ENCODE data around the gene ZNF385C.

DNA sequence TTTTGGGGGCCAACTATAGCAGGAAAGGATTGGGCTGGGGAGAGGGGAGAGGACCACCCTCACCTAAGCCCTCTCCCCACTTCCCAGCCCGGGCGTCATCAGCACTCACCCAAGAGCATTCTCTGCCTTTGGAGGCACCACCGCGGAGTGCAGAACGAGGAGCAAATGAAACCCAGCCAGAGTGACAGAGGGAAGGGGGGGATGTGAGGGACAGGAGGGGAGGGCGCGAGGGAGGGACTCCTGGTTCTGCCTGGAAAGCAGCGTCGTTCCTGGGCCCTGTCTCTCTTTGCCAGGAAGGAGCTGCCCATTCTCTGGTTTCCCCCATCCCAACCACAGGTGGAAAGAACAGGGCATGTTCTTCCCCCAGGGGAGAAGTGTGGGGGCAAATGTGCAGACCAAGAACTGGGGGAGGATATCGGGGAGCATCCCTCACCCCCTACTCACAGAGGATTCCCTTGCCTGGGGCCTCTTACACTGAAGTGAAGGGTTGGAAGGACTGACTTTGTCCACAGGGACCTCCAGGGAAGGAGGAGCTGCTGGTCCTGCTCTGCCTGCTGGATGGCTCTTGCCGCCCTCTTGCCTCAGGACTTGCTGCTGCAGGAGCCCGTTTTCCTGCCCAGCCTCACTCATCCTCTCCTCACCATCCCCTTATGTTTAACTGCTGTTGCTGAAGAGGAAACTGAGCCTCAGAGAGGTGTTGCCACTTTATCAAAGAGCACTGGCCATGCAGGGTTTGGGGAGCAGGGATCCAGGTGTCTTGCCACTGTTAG, 44.4 kb downstream of the ZNF385C start:
- TF ChIP-seq, protein P1, sequence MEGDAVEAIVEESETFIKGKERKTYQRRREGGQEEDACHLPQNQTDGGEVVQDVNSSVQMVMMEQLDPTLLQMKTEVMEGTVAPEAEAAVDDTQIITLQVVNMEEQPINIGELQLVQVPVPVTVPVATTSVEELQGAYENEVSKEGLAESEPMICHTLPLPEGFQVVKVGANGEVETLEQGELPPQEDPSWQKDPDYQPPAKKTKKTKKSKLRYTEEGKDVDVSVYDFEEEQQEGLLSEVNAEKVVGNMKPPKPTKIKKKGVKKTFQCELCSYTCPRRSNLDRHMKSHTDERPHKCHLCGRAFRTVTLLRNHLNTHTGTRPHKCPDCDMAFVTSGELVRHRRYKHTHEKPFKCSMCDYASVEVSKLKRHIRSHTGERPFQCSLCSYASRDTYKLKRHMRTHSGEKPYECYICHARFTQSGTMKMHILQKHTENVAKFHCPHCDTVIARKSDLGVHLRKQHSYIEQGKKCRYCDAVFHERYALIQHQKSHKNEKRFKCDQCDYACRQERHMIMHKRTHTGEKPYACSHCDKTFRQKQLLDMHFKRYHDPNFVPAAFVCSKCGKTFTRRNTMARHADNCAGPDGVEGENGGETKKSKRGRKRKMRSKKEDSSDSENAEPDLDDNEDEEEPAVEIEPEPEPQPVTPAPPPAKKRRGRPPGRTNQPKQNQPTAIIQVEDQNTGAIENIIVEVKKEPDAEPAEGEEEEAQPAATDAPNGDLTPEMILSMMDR (conservative IDR thresholded peaks at IDR 0.05; ENCODE audit: low read length) = no peak
- no peak for TF ChIP-seq EZH2phosphoT487 (IDR thresholded peaks at IDR 0.05; ENCODE audit: borderline replicate concordance, low read depth, low read length)

All from OCI-LY7 (cell line).